Left lung (tissue), 10 donors: ENCODE results near the gene BCL2A1. TPM values are rescaled to one million over a fixed set of nuclear protein-coding genes. Genes with fewer than 3 reads are reported as not detected.
"Not testable (repeated sequence)": the region's sequence is repeated elsewhere in the genome, so short reads cannot be mapped to it uniquely, and the experiment has no call there.

Experiments used
- ATAC-seq: fragments of 200-7000 bp; cut with Tn5 transposase; one replicate; pipeline ENCODE4 v1.9.1; 2020; ENCODE audit warnings: moderate library complexity
- DNase-seq, 4 donors: peaks; one replicate each; pipeline ENCODE4 v3.0.0-alpha.2; 2013 to 2020
- H3K27ac ChIP-seq, 2 donors: fragments of 200-600 bp; sonication (generic) in 1 of 2; one replicate each; pipeline versions ENCODE4 v1.5.0 to v1.8.0; 2020 to 2021
- H3K27me3 ChIP-seq, 2 donors: fragments of 200-600 bp; sonication (generic) in 1 of 2; one replicate each; pipeline versions ENCODE4 v1.5.0 to v1.8.0; 2020 to 2021
- H3K36me3 ChIP-seq, 2 donors: fragments of 200-600 bp; sonication (generic) in 1 of 2; one replicate each; pipeline versions ENCODE4 v1.5.0 to v1.8.0; 2020 to 2021
- H3K4me1 ChIP-seq, 2 donors: fragments of 200-600 bp; one replicate each; pipeline ENCODE4 v1.8.0; 2021
- H3K4me3 ChIP-seq, 2 donors: fragments of 200-600 bp; sonication (generic) in 1 of 2; one replicate each; pipeline versions ENCODE4 v1.5.0 to v1.8.0; 2020 to 2021; ENCODE audit warnings: mild to moderate bottlenecking in 1 of 2
- H3K9me3 ChIP-seq, 2 donors: fragments of 200-600 bp; sonication (generic) in 1 of 2; one replicate each; pipeline versions ENCODE4 v1.5.0 to v1.8.0; 2020 to 2021
- CTCF ChIP-seq, 2 donors: fragments of 200-600 bp; sonication (generic) in 1 of 2; IDR thresholded peaks; one replicate each; pipeline versions ENCODE4 v1.5.0 to v1.8.0; 2021; ENCODE audit warnings: antibody characterized with exemption in 2 of 2
- intact Hi-C, 2 donors: fragments of 100-400 bp; cut with DNase I; formaldehyde crosslinking; loops; one replicate each; pipeline versions ENCODE4 v1.11.2 to v1.14.2; 2022
- polyA plus RNA-seq, 6 donors: library from polyadenylated mRNA; unstranded; fragments of 120-200 nt; gene quantifications; one replicate each; pipeline ENCODE4 v1.2.1, GENCODE V29; 2013; ENCODE audit not compliant: insufficient read length in 6 of 6
- total RNA-seq, 2 donors: library from RNA; stranded (reverse); fragmentation: NEBNext Ultra II Directional; extraction: Animal tissue kit (Norgen Biotek cat#: 25700); gene quantifications; one replicate each; pipeline ENCODE4 v1.2.1, GENCODE V29; 2021
- donor health status: DM: no; HTN: yes; CAD: no.
- donor health status: DM: no; HTN: no; CAD: no.

The BCL2A1 gene
- total and polyA plus RNA-seq, 8 donors = 0.24 to 99.2 (median 0.78) TPM

GRCh38 chr15:79916502-79917132 lies 54.4 kb downstream of the BCL2A1 start:
- peak overlapping the region in 1 of 2 donors; percentile 7 for H3K27ac ChIP-seq
- TF ChIP-seq CTCF (IDR thresholded peaks at IDR 0.05) = no peak
- no peaks in the 10 kb centered on the region for H3K4me1 ChIP-seq
- no peak for DNase-seq
- ATAC-seq = no peak
- no peaks in the 10 kb centered on the region for H3K27me3 ChIP-seq
- peaks cover 0 to 88% of the 10 kb centered on the region in 2 donors for H3K9me3 ChIP-seq
- intact Hi-C loops = no loop called here
- H3K36me3 ChIP-seq = peaks cover 0 to 73% of the 10 kb centered on the region in 2 donors
- no peak overlapping the region for H3K4me3 ChIP-seq

DNA sequence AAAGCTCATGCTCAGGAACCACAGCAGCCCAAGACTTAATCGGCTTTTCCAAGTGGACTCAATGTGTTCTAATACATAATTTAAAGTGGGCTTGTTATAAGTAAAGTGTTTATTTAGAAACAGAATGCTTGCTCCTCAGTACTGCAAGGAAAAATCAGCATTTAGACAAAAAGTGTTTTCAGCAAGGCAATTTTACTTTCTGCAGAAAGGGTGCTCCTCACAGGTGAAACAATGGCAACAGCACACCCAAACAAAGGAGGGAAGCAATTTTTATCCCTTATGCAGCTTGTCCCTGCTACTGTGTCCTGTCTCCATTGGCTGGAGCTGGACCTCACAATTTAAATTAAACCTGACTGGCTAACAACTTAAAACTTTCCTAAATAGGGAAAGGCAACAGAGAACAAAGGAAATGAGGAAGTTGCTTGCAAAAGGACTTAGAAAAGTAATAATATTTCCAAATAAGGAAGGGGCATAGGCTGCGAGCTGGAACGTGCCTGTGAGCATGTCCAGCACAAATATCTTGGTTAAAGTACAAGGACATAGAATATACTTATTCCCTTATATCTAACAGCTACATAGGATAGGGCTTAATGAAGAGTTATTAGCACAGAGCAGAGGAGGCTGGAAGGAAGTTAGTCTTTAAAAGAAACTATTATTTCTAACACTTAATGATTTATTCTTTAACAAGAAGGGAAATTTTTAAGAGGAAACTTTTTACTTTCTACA lies 55.1 kb downstream of the BCL2A1 start:
- intact Hi-C loops, H3K4me3 ChIP-seq, H3K27me3 ChIP-seq, DNase-seq, H3K4me1 ChIP-seq, ATAC-seq: not testable (repeated sequence)
- Histone ChIP-seq H3K9me3 (peaks cover 0 to 82% of the 10 kb centered on the region in 2 donors), H3K27ac (peak overlapping the region in 1 of 2 donors; percentile 7), H3K36me3 (peaks cover 0 to 68% of the 10 kb centered on the region in 2 donors)

- H3K4me1 ChIP-seq = peaks cover 0 to 6% of the 10 kb centered on the region in 2 donors
- DNase-seq (no peak), ATAC-seq (no peak)
- TF ChIP-seq CTCF (IDR thresholded peaks at IDR 0.05) = no peak
- no peak overlapping the region for H3K27ac ChIP-seq
- H3K27me3 ChIP-seq = no peaks in the 10 kb centered on the region
- no peak overlapping the region for H3K4me3 ChIP-seq
- peaks cover 0 to 56% of the 10 kb centered on the region in 2 donors for H3K36me3 ChIP-seq
- intact Hi-C loops = no loop called here
- peaks cover 0 to 70% of the 10 kb centered on the region in 2 donors for H3K9me3 ChIP-seq
These were observed 56.3 kb downstream of the BCL2A1 start for GRCh38 chr15:79914728-79915127.

Other genes starting within 250 kb of the BCL2A1 start
- gene MTHFS, start 74.2 kb downstream of the BCL2A1 start, total RNA-seq = 10 to 100 TPM; 30.5 to 40.1 TPM
- gene MTHFS, start 74.2 kb downstream of the BCL2A1 start, polyA plus RNA-seq = 10 to 100 TPM; 20.6 to 25.5 (median 23.8) TPM
- gene ZFAND6, start 88.5 kb upstream of the BCL2A1 start, total RNA-seq = 10 to 100 TPM; 71.0 to 78.4 TPM
- gene ZFAND6, start 88.5 kb upstream of the BCL2A1 start, polyA plus RNA-seq = 100 to 1,000 TPM; 113 to 137 (median 121) TPM
- 10 to 100 TPM; 56.4 to 68.7 TPM for gene FAH, start 181.8 kb upstream of the BCL2A1 start, total RNA-seq
- 10 to 100 TPM; 50.2 to 66.8 (median 54.7) TPM for gene FAH, start 181.8 kb upstream of the BCL2A1 start, polyA plus RNA-seq